ENCODE measurements around the gene CYP27C1. TPM values are rescaled to one million over a fixed set of nuclear protein-coding genes. Genes with fewer than 3 reads are reported as not detected.

The CYP27C1 gene
- total and polyA plus RNA-seq, 4 donors = 0.02 to 0.14 (median 0.07) TPM

DNA sequence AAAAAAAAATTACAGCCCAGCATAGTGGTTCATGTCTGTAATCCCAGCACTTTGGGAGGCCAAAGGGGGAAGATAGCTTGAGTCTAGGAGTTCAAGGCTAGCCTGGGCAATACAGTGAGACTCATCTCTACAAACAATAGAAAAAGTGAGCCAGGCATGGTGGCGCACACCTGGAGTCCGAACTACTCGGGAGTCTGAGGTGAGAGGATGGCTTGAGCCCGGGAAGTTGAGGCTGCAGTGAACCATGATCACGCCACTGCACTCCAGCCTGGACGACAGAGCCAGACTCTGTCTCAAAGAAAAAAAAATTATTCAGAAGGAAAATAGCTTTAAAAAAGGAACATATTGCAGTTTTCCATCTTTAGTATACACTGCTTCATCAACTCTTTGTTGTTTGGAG is 47.8 kb downstream of the CYP27C1 start:
- Histone ChIP-seq H3K36me3 (ENCODE audit: control insufficient read depth in 4 of 4, insufficient read depth in 3 of 4, low read depth in 1 of 4, low read length in 3 of 4) (no peaks in the 10 kb centered on the region), H3K27ac (ENCODE audit: low read depth in 1 of 2, low read length in 2 of 2) (no peak overlapping the region), H3K9ac (ENCODE audit: low read depth in 1 of 2, low read length in 2 of 2) (no peak overlapping the region), H3K9me3 (ENCODE audit: control insufficient read depth in 4 of 4, low read length in 3 of 4) (no peaks in the 10 kb centered on the region), H3K27me3 (ENCODE audit: control insufficient read depth in 4 of 4, insufficient read depth in 4 of 4, low read length in 3 of 4) (no peaks in the 10 kb centered on the region), H3K4me3 (ENCODE audit: low read depth in 1 of 3, low read length in 3 of 3) (no peak overlapping the region), H3K4me1 (ENCODE audit: control insufficient read depth in 4 of 4, insufficient read depth in 4 of 4, low read length in 3 of 4) (peaks cover 5 to 27% (median 19%) of the 10 kb centered on the region in 4 donors)
- TF ChIP-seq, protein P1, sequence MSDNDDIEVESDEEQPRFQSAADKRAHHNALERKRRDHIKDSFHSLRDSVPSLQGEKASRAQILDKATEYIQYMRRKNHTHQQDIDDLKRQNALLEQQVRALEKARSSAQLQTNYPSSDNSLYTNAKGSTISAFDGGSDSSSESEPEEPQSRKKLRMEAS (IDR thresholded peaks at IDR 0.05) = no peak
- TF ChIP-seq NR2F2 (IDR thresholded peaks at IDR 0.05) = no peak
- TF ChIP-seq, protein P2, sequence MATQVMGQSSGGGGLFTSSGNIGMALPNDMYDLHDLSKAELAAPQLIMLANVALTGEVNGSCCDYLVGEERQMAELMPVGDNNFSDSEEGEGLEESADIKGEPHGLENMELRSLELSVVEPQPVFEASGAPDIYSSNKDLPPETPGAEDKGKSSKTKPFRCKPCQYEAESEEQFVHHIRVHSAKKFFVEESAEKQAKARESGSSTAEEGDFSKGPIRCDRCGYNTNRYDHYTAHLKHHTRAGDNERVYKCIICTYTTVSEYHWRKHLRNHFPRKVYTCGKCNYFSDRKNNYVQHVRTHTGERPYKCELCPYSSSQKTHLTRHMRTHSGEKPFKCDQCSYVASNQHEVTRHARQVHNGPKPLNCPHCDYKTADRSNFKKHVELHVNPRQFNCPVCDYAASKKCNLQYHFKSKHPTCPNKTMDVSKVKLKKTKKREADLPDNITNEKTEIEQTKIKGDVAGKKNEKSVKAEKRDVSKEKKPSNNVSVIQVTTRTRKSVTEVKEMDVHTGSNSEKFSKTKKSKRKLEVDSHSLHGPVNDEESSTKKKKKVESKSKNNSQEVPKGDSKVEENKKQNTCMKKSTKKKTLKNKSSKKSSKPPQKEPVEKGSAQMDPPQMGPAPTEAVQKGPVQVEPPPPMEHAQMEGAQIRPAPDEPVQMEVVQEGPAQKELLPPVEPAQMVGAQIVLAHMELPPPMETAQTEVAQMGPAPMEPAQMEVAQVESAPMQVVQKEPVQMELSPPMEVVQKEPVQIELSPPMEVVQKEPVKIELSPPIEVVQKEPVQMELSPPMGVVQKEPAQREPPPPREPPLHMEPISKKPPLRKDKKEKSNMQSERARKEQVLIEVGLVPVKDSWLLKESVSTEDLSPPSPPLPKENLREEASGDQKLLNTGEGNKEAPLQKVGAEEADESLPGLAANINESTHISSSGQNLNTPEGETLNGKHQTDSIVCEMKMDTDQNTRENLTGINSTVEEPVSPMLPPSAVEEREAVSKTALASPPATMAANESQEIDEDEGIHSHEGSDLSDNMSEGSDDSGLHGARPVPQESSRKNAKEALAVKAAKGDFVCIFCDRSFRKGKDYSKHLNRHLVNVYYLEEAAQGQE (IDR thresholded peaks at IDR 0.05) = no peak
- TF ChIP-seq, protein P3, sequence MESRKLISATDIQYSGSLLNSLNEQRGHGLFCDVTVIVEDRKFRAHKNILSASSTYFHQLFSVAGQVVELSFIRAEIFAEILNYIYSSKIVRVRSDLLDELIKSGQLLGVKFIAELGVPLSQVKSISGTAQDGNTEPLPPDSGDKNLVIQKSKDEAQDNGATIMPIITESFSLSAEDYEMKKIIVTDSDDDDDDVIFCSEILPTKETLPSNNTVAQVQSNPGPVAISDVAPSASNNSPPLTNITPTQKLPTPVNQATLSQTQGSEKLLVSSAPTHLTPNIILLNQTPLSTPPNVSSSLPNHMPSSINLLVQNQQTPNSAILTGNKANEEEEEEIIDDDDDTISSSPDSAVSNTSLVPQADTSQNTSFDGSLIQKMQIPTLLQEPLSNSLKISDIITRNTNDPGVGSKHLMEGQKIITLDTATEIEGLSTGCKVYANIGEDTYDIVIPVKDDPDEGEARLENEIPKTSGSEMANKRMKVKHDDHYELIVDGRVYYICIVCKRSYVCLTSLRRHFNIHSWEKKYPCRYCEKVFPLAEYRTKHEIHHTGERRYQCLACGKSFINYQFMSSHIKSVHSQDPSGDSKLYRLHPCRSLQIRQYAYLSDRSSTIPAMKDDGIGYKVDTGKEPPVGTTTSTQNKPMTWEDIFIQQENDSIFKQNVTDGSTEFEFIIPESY (IDR thresholded peaks at IDR 0.05) = no peak
- 96% methylated on average over 6 of the region's 6 CpGs for WGBS
- no peak for DNase-seq (ENCODE audit: low spot score)

DNA sequence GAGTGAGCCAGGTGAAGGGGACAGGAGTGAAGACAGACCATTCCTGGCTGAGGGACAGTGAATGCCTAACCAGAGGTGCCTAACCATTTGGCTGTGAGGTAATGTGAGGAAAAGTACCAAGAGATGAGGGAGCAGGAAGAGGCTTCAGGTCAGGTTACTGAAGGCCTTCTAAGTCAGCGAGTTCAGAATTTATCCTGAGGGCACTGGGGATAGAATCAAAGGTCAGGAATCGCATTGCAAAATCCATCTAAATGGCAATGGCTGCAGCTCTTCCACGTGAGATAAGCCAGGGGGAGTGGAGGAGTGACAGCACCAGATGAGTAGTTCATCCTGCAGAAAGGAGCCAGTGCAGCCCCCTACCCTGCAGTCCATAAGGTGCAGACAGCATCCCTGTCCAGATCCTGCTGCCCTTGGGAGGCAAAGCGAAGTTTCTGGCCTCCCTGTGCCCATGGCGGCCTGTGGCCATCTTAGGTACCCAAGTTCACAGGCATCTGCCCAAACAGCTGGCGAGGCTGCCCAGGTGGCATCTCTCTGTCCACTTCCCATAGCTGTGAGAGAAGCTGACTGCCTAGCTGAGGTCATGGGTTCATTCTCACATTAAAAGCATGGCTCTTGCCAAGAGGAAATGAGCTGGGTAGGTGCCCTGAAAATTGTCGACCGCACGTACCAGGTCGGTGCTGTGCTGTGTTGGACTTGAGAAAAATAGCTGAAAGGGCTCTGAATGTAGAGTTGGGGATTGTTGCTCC is 49.5 kb downstream of the CYP27C1 start:
- Histone ChIP-seq H3K4me3 (ENCODE audit: low read depth in 1 of 3, low read length in 3 of 3) (no peak overlapping the region), H3K9ac (ENCODE audit: low read depth in 1 of 2, low read length in 2 of 2) (no peak overlapping the region), H3K36me3 (ENCODE audit: control insufficient read depth in 4 of 4, insufficient read depth in 3 of 4, low read depth in 1 of 4, low read length in 3 of 4) (no peaks in the 10 kb centered on the region), H3K4me1 (ENCODE audit: control insufficient read depth in 4 of 4, insufficient read depth in 4 of 4, low read length in 3 of 4) (peaks cover 5 to 43% (median 36%) of the 10 kb centered on the region in 4 donors), H3K27me3 (ENCODE audit: control insufficient read depth in 4 of 4, insufficient read depth in 4 of 4, low read length in 3 of 4) (no peaks in the 10 kb centered on the region), H3K9me3 (ENCODE audit: control insufficient read depth in 4 of 4, low read length in 3 of 4) (no peaks in the 10 kb centered on the region), H3K27ac (ENCODE audit: low read depth in 1 of 2, low read length in 2 of 2) (peak overlapping the region; percentile 14 to 16)
- peak; percentile 97 for TF ChIP-seq RXRA (IDR thresholded peaks at IDR 0.05)
- peak; percentile 51 to 56 for TF ChIP-seq RAD21 (IDR thresholded peaks at IDR 0.05)
- TF ChIP-seq HNF4A (conservative IDR thresholded peaks at IDR 0.05) = peak; percentile 98 to 99
- TF ChIP-seq, protein P3 (IDR thresholded peaks at IDR 0.05) = peak; percentile 52
- TF ChIP-seq, protein P4, sequence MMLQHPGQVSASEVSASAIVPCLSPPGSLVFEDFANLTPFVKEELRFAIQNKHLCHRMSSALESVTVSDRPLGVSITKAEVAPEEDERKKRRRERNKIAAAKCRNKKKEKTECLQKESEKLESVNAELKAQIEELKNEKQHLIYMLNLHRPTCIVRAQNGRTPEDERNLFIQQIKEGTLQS (IDR thresholded peaks at IDR 0.05) = no peak
- TF ChIP-seq GABPA (IDR thresholded peaks at IDR 0.05 in 1 of 2, conservative IDR thresholded peaks at IDR 0.05 in 1 of 2) = no peak
- peak; percentile 59 for TF ChIP-seq NR2F2 (IDR thresholded peaks at IDR 0.05)
- peak; percentile 30 for TF ChIP-seq FOXA2 (IDR thresholded peaks at IDR 0.05)
- TF ChIP-seq SP1 (IDR thresholded peaks at IDR 0.05) = peak; percentile 77
- TF ChIP-seq JUND (IDR thresholded peaks at IDR 0.05) = peak; percentile 30 to 62
- peak; percentile 88 for TF ChIP-seq HNF4G (IDR thresholded peaks at IDR 0.05)
- TF ChIP-seq YY1 (IDR thresholded peaks at IDR 0.05) = peak; percentile 94
- TF ChIP-seq, protein P5, sequence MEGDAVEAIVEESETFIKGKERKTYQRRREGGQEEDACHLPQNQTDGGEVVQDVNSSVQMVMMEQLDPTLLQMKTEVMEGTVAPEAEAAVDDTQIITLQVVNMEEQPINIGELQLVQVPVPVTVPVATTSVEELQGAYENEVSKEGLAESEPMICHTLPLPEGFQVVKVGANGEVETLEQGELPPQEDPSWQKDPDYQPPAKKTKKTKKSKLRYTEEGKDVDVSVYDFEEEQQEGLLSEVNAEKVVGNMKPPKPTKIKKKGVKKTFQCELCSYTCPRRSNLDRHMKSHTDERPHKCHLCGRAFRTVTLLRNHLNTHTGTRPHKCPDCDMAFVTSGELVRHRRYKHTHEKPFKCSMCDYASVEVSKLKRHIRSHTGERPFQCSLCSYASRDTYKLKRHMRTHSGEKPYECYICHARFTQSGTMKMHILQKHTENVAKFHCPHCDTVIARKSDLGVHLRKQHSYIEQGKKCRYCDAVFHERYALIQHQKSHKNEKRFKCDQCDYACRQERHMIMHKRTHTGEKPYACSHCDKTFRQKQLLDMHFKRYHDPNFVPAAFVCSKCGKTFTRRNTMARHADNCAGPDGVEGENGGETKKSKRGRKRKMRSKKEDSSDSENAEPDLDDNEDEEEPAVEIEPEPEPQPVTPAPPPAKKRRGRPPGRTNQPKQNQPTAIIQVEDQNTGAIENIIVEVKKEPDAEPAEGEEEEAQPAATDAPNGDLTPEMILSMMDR (IDR thresholded peaks at IDR 0.05; ENCODE audit: low read depth, low read length, missing input control) = no peak
- TF ChIP-seq, protein P1 (IDR thresholded peaks at IDR 0.05) = peak; percentile 63
- DNase-seq (ENCODE audit: low spot score) = no peak
- WGBS = 48% methylated on average over 10 of the region's 10 CpGs

All from liver (tissue), 9 donors.